Stimulated activated CD4-positive, alpha-beta T cell treated with anti-CD3 and anti-CD28 coated beads, Interleukin-15, amount 100 ng/mL, for 48 hours (primary cell): ENCODE measurements around the gene SMIM21.

Source experiments
- DNase-seq, 2 donors: peaks; one replicate each; pipeline ENCODE4 v3.0.0-alpha.2; 2020; ENCODE audit warnings: low read depth in 2 of 2

The SMIM21 gene

GRCh38 chr18:75422341-75422910, 5.1 kb downstream of the SMIM21 start:
- DNase-seq: no peak

- DNase-seq: no peak
These were observed 5.8 kb downstream of the SMIM21 start for GRCh38 chr18:75421656-75422055.

GRCh38 chr18:75418293-75419005, 9.1 kb downstream of the SMIM21 start:
- no peak for DNase-seq

DNA sequence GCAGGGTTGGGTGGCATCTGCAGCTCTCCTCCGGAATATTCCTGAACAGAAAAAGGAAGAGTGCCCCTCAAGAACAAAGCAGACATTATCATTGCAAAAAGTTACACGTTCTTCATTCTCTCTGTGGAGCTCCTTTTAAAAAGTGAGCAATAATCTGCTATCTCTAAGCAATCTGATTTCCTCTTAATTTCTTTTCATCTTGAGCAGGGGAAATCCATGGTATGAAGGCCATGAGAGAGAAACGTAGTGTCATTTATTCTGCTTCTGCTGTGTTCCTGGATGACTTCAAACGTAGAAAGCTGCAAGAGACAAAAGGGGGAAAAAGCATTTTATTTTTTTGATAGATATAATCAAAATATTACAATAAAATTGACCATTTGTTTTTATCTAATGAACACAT, 16.9 kb downstream of the SMIM21 start:
- DNase-seq: no peak

DNA sequence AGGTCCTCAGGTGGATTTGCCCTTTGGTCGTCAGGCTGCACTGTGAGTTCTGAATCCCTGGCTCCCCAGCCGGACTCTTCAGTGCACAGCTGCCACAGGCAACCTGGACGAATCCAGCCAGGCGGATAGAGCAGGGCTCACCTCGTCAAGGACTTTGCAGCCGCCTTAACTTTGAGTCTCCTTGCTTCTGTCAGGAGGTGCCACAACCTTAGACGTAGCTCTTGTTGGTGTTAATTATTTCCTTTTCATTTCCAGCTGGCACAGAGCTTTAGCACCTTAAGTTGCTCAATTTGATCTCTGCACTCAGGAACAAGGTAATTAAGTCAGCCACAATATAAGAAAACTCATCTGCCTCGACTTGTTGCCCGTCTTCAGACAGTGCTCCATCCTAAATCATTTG, 17.7 kb downstream of the SMIM21 start:
- no peak for DNase-seq

DNA sequence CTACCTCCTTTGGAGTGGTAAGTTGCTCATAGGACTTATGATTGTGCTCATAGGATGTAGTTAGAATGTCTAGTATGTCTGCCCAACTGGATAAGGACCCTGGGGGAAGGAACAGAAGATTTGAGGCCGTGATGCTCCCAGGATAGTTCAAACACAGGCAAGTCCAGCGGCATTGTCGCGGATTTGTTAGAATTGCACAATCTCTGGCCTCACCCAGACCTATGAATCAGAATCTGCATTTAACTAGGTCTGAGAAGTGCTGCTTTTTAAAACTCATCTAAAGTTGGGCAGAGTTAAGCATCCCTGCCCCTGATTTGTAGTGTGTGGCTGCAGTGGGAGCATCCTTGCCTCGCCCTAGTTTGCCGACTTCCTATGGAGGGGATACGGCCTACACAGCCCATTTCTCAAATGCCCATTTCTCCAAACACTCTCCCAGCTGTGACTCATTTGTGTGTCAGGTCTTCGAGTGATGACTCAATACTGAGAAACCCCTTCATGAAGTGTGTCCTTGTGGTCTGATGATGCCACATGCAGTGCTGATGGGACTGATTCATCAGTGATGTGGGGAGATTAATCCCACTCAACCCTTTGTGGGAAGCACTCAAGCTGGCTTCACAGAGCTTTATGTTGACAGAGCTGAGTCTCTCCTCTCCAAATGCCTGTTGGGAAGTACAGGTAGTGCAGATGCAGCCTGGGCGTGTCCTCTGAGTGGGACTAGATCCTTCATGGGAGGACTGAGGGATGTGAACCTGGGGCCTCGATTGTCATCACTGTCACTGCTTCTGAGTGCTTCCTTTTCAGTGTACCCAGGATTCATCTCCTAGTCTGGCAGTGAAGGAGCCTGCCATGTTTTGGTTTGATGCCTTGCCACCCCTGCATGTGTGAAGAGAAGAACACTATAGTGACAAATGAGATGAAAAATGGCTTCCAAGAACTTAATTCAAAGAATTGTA, 18.7 kb downstream of the SMIM21 start:
- peak; percentile 31 to 38 for DNase-seq

GRCh38 chr18:75407468-75408437, 19.8 kb downstream of the SMIM21 start:
- DNase-seq: no peak

GRCh38 chr18:75406491-75407445, 20.7 kb downstream of the SMIM21 start:
- no peak for DNase-seq

DNA sequence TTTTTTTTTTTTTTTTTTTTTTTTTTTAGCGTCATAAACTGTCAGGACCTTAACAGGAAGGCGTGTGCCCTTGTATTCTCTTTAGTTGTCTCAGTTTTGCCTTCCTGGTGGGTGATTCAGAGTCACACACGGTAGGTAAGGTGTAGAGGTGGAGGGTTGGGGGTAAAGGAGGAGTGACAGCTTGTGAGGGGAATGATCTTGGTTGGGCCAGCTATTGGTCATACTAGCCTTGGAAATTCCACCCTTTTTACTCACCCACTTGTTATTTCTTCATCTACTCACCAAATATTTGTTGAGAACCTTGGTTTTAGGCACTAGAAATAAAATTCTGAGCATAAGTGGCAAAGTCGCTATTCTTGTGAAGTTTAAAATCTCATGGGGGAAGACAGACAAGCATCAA, 22.2 kb downstream of the SMIM21 start:
- DNase-seq: no peak

GRCh38 chr18:75400366-75400765, 27.1 kb downstream of the SMIM21 start:
- no peak for DNase-seq

DNA sequence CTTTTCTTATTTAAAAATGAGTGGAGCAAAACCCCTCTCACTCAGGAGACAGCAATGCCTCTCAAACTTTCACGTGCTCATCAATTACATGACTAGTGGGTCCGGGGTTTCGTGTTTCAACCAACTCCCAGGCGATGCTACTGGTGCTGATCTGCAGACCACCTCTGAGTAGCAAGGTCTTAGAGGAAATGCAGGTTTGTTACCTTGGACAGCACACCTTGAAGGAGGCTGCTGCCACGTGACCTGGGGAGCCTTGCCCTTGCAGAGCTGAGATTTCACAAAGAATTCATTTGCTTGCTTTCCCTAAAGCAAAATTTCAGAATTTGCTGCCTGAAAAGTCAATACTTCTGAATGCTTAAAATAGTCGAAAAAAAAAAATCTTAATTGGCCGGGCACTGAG, 32.4 kb downstream of the SMIM21 start:
- no peak for DNase-seq

DNA sequence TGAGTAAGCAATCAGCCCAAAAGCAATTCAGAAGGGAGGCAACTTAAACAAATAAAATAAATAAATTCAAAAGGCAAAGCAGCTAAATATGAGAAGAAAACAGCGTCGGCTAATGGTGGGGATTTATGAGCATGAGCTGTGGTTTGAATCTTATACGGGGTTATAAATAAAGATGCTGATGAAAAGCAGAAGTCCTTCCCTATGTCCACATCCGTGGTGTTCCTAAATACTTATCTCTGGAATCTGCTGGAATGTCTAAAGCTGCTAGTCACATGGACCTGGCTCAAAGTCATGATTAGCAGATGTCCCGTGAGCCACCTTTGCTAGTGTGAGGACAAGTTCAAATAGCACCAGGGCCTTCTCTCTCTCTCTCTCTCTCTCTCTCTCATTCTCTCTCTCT, 33.8 kb downstream of the SMIM21 start:
- DNase-seq: no peak

DNA sequence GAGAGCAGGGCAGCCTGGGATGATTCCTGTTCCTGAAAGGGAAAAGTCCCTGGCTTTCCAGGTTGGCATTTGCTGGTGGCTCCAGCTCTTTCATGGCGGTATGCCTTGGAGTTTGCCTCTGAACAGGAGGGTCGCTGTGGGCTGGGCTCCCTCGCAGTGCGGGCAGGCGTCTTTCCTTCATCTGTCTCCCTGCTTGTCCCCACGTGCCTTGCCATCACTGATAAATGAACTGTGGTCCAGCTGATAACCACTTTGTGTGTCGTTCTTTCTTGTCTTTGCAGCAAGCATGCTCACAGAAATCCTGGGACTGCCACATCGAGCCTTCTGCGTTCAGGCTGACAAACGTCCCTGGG, 35.3 kb downstream of the SMIM21 start:
- no peak for DNase-seq

DNA sequence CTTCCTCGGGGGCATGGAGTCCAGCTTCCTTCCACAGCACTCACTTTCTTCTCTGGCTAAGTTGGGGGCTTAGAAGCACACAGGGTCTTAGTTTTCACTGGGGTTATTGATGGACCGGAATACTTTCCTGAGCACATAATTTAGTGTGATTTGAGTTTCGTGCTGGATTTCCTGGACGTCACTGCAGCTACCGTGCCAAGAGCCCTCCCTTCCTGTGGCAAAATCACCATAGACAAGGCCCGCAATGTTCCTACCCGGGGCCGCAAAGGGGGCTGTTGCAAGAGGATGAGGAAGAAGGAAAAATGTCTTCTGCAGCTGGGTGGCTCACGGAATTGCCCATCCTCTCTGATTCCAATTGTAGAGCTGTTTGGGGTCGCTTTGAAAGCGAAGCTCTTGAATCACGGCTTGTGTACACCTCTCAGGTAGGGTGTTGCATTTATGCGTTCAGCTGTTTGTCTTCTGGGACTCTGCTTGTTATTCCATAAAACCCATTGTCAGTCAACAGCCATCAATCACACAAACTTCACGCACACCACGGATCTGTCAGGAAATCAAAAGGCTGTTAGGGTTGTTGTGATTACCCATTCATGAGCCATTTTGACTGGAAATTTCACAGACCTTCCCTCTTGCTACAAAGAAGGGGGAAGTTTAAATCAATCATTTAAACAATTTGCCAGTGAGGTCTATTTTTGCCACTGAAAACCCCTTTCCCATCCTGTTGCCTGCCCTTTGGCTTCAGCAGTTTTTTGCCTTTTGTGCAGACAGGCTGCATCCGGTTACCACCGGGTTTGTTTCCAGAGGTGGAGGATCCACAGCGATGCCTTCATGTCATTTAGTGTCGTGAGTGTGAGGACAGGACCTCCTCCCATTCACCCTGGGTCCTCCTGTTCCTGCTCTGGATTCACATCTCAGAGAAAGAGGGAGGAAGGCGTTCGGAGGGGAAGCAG, 36.0 kb downstream of the SMIM21 start:
- DNase-seq: no peak

DNA sequence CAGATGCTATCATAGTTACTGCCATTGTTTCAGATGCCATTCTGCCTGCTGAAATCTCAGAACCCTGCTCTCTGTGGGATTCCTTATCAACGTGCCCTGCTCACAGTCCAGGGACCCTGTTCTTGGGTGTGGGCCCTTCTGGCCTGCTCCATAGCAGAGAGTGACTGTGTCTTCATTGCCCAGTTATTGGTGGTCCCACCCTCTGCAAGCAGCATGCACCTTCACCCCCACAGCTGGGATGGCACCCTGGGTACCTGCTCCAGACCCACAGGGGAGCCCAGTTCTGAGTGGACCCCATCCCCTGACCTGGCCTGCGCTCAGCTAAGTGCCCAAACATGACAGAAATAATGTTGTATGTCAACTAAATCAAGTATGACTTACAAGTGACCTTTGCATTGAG, 36.6 kb downstream of the SMIM21 start:
- DNase-seq: no peak

- no peak for DNase-seq
These were observed 43.4 kb downstream of the SMIM21 start for GRCh38 chr18:75384144-75384543.

DNA sequence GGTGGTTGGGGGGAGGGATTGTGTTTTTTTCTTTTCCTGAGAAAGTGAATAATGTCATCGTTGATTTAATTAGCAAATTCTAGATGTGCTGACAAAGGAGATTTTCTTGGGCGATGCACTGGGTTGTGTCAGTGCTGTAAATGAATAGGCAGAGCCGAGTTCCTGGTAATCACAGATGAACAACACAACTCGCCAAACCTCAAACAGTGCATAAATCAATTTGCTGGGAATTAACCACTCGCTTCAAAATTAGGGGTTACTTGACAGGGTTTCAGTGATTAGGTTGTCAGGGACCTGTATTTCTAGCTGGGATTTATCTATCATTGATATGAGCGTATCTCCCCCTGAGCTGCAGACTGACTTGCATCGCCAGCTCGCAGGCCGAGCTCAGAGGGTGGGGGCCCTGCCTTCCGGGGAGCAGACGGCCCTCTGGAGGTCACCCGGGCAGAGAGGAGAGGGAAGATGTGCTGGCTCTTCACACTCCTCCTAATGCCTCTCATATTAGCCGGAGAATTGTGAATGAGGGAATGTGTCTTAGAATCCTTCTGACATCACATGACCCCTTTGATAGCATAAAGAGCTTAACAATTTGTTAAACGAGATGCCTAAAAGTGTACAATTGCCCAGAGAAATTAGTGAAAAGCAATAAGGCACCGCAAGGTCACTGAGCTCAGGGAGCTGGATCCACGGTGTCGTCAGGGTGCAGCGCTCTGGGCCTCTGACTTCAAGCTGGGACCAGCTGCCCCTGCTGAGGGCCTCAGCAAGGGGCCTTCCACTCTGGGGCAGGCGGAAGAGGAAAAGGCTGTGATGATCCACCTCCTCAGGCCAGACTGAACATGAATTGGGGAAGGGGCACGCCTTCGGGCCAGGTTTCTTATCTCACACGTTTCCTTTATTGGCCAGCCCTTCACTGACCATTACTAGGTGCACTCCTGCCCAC, 48.9 kb downstream of the SMIM21 start:
- DNase-seq: no peak

GRCh38 chr18:75377926-75378325, 49.6 kb downstream of the SMIM21 start:
- DNase-seq: no peak
